ENCODE measurements around the gene BTG1.

DNA sequence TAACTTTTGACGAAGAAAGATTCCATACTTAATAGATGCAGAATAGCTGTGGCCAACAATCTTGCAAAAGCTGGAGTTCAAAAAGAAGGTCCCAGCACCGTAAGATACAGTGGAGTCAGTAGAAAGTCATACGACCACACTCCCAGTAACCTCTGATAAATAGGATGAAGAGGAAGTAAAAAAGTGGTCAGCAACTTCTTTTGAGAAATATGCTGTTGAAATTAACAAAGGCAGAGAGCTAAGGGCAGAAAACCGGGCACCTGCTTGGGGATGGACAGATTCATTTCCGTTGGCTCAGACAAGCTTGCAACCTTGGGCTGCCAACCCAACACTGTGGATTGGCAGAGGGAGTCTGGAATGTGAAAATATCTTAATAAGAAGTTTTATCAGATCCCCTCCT is 40.0 kb downstream of the BTG1 start:
- TF ChIP-seq, protein P1, sequence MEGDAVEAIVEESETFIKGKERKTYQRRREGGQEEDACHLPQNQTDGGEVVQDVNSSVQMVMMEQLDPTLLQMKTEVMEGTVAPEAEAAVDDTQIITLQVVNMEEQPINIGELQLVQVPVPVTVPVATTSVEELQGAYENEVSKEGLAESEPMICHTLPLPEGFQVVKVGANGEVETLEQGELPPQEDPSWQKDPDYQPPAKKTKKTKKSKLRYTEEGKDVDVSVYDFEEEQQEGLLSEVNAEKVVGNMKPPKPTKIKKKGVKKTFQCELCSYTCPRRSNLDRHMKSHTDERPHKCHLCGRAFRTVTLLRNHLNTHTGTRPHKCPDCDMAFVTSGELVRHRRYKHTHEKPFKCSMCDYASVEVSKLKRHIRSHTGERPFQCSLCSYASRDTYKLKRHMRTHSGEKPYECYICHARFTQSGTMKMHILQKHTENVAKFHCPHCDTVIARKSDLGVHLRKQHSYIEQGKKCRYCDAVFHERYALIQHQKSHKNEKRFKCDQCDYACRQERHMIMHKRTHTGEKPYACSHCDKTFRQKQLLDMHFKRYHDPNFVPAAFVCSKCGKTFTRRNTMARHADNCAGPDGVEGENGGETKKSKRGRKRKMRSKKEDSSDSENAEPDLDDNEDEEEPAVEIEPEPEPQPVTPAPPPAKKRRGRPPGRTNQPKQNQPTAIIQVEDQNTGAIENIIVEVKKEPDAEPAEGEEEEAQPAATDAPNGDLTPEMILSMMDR (conservative IDR thresholded peaks at IDR 0.05 in 1 of 2, IDR thresholded peaks at IDR 0.05 in 1 of 2; ENCODE audit: extremely low read depth in 1 of 2, insufficient read depth in 1 of 2, low read depth in 1 of 2, low read length in 2 of 2) = no peak
- TF ChIP-seq EZH2 (IDR thresholded peaks at IDR 0.05; ENCODE audit: borderline replicate concordance, low read length) = no peak
